Neural progenitor cell (in vitro differentiated cells): ENCODE results near the gene CUBN.

Source experiments
- EZH2 ChIP-seq: fragments of 200-600 bp; sonication (generic); IDR thresholded peaks from 2 replicates; pipeline ENCODE4 v1.6.1; 2017; ENCODE audit warnings: antibody characterized with exemption, mild to moderate bottlenecking, moderate library complexity
- EZH2phosphoT487 ChIP-seq: fragments of 200-600 bp; sonication (generic); IDR thresholded peaks from 2 replicates; pipeline ENCODE4 v1.6.1; 2017; ENCODE audit warnings: antibody characterized with exemption
- TF ChIP-seq, protein P1 (sequence below): fragments of 200-600 bp; sonication (generic); IDR thresholded peaks from 2 replicates; pipeline ENCODE4 v1.5.1; 2017; ENCODE audit warnings: antibody characterized with exemption, mild to moderate bottlenecking

DNA sequence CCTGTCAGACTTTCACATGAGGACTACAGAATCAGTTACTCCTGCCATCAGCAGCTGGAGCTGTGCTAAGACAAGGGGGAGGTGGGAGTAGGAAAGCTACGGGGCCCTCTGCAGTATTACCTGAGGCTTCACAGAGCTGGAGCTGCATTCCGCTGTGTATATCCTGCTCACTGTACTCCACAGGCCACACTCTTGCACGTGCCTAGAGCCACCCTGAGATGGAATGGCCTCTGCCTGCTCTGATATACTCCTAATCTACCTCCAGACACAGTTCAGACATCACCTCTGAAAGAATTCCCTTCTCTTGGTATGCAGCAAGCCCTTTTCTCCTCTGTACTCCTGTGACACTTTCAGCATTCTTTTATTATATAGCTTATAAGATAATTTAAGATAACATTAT is 37.1 kb upstream of the CUBN start:
- TF ChIP-seq EZH2 (no peak), EZH2phosphoT487 (no peak)
- TF ChIP-seq, protein P1, sequence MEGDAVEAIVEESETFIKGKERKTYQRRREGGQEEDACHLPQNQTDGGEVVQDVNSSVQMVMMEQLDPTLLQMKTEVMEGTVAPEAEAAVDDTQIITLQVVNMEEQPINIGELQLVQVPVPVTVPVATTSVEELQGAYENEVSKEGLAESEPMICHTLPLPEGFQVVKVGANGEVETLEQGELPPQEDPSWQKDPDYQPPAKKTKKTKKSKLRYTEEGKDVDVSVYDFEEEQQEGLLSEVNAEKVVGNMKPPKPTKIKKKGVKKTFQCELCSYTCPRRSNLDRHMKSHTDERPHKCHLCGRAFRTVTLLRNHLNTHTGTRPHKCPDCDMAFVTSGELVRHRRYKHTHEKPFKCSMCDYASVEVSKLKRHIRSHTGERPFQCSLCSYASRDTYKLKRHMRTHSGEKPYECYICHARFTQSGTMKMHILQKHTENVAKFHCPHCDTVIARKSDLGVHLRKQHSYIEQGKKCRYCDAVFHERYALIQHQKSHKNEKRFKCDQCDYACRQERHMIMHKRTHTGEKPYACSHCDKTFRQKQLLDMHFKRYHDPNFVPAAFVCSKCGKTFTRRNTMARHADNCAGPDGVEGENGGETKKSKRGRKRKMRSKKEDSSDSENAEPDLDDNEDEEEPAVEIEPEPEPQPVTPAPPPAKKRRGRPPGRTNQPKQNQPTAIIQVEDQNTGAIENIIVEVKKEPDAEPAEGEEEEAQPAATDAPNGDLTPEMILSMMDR, result no peak
